Keratinocyte (primary cell): Measurements from ENCODE around the gene STK32B. TPM values are rescaled to one million over a fixed set of nuclear protein-coding genes. Genes with fewer than 3 reads are reported as not detected.

Source experiments
- DNase-seq: peaks from one replicate; pipeline ENCODE4 v3.0.0-alpha.2; 2011; ENCODE audit warnings: low read depth, missing footprints, low spot score
- FAIRE-seq: peaks from 2 replicates; lab custom pipeline; 2011; peaks lifted over from hg19 to GRCh38; lab: Jason Lieb, UNC
- H2AFZ ChIP-seq: 2 replicates; pipeline ENCODE4 v1.6.0; 2012; ENCODE audit warnings: low read length, control low read depth, inconsistent platforms; ENCODE audit not compliant: control insufficient read depth
- H3K27ac ChIP-seq: 2 replicates; pipeline ENCODE4 v1.5.1; 2011; ENCODE audit warnings: low read length; ENCODE audit not compliant: control insufficient read depth, insufficient read depth
- H3K27me3 ChIP-seq: 3 replicates; pipeline ENCODE4 v1.6.0; 2011; ENCODE audit warnings: low read length; ENCODE audit not compliant: control insufficient read depth, insufficient read depth; ENCODE audit errors: extremely low read depth
- H3K36me3 ChIP-seq, 2 experiments: 2 replicates in 1 of 2; 3 replicates in 1 of 2; pipeline ENCODE4 v1.5.1; 2011; ENCODE audit warnings: low read length in 2 of 2, mild to moderate bottlenecking in 1 of 2; ENCODE audit not compliant: control insufficient read depth in 2 of 2, insufficient read depth in 2 of 2; ENCODE audit errors: extremely low read depth in 1 of 2
- H3K4me1 ChIP-seq: 3 replicates; pipeline ENCODE4 v1.5.1; 2011; ENCODE audit warnings: low read length; ENCODE audit not compliant: control insufficient read depth, insufficient read depth; ENCODE audit errors: extremely low read depth
- H3K4me2 ChIP-seq: 3 replicates; pipeline ENCODE4 v1.6.0; 2011; ENCODE audit warnings: low read depth, low read length; ENCODE audit not compliant: control insufficient read depth, insufficient read depth; ENCODE audit errors: extremely low read depth
- H3K4me3 ChIP-seq, 3 experiments: fragments of 200-600 bp in 1 of 3; sonication (generic) in 1 of 3; 2 replicates in 2 of 3; 3 replicates in 1 of 3; pipeline ENCODE4 v1.5.1; 2011 to 2016; ENCODE audit warnings: low read length in 3 of 3, mild to moderate bottlenecking in 3 of 3, control low read depth in 2 of 3, inconsistent platforms in 1 of 3, low read depth in 1 of 3, mixed read lengths in 1 of 3, mixed run types in 1 of 3, moderate library complexity in 1 of 3; ENCODE audit not compliant: control insufficient read depth in 2 of 3, insufficient read depth in 2 of 3; ENCODE audit errors: extremely low read depth in 1 of 3
- H3K79me2 ChIP-seq: 2 replicates; pipeline ENCODE4 v1.6.0; 2012; ENCODE audit warnings: low read length; ENCODE audit not compliant: control insufficient read depth, insufficient read depth
- H3K9ac ChIP-seq: 3 replicates; pipeline ENCODE4 v1.6.0; 2011; ENCODE audit warnings: low read length; ENCODE audit not compliant: control insufficient read depth, insufficient read depth; ENCODE audit errors: extremely low read depth
- H3K9me1 ChIP-seq: 3 replicates; pipeline ENCODE4 v1.6.0; 2011; ENCODE audit warnings: low read length; ENCODE audit not compliant: control insufficient read depth, insufficient read depth; ENCODE audit errors: extremely low read depth
- H3K9me3 ChIP-seq: 2 replicates; pipeline ENCODE4 v1.5.1; 2012; ENCODE audit warnings: low read depth, low read length; ENCODE audit not compliant: control insufficient read depth
- H4K20me1 ChIP-seq: 3 replicates; pipeline ENCODE4 v1.6.0; 2011; ENCODE audit warnings: low read length; ENCODE audit not compliant: control insufficient read depth, insufficient read depth; ENCODE audit errors: extremely low read depth
- CTCF ChIP-seq, 3 experiments: IDR thresholded peaks in 1 of 3; conservative IDR thresholded peaks in 1 of 3; optimal IDR thresholded peaks in 1 of 3; 2 replicates in 2 of 3; 3 replicates in 1 of 3; pipeline versions ENCODE3 to v1.5.1; 2011; ENCODE audit warnings: low read length in 3 of 3, mild to moderate bottlenecking in 3 of 3, moderate library complexity in 2 of 3, control low read depth in 1 of 3, inconsistent platforms in 1 of 3; ENCODE audit not compliant: insufficient read depth in 2 of 3; ENCODE audit errors: extremely low read depth in 1 of 3
- EZH2 ChIP-seq: IDR thresholded peaks from one replicate; pipeline ENCODE4 v1.6.1; 2012; ENCODE audit warnings: inconsistent platforms, mild to moderate bottlenecking, low read length, moderate library complexity
- dilution Hi-C: fragments of 300-500 bp; cut with MboI; formaldehyde crosslinking; loops from one replicate; pipeline ENCODE4 v1.7.0; 2020; ENCODE audit warnings: low sequenced_read_pairs; ENCODE audit not compliant: extremely low pct_ligation_motif_present
- polyA plus RNA-seq, 5 experiments: library from polyadenylated mRNA; depleted of rRNA in 3 of 5; stranded (reverse) in 3 of 5; stranded (forward) in 1 of 5; unstranded in 1 of 5; fragments of >200 nt; gene quantifications; 1 replicate in 1 of 5; 2 replicates in 3 of 5; 3 replicates in 1 of 5; pipeline versions ENCODE4 v1.2.1 to v1.2.3, GENCODE V29; 2011 to 2012; ENCODE audit warnings: missing spikeins in 2 of 5, low read depth in 1 of 5, low replicate concordance in 1 of 5

Gene STK32B
- polyA plus RNA-seq, 1 donor (not counting 4 experiments of a cell fraction or from before 2014, with no cell fraction given) = 3.4 TPM

DNA sequence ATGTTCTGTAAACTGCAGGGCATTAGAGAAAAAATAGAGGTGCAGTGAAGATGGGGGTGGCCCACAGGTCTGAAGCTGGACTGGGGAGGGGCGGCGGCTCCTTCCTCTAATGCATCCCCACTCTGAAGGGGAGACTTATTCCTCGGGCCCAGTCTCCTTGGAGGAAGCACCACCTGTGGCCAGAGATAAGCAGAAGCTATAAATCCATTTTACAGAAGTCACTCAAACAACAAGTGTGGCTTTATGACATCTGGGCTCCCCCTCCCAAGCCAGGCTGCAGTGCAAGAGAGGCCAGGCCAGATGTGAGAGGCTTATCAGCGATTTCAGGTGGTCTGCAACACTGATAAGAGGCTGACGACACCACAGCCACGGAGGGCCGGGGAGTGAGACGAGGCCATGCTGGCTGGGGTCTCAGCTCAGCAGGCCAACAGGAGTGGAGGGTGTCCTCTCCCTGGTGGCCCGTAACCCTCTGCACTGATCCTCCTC is 47.9 kb upstream of the STK32B start:
- TF ChIP-seq CTCF (optimal IDR thresholded peaks at IDR 0.05 in 1 of 3, IDR thresholded peaks at IDR 0.05 in 1 of 3, conservative IDR thresholded peaks at IDR 0.05 in 1 of 3; ENCODE audit: extremely low read depth in 1 of 3, insufficient read depth in 2 of 3, low read length in 3 of 3) = no peak
- TF ChIP-seq EZH2 = no peak
- Histone ChIP-seq H3K36me3 (no peaks in the 10 kb centered on the region), H3K27me3 (peaks cover 10% of the 10 kb centered on the region), H3K79me2 (no peaks in the 10 kb centered on the region), H3K27ac (no peak overlapping the region), H4K20me1 (no peaks in the 10 kb centered on the region), H3K4me1 (no peaks in the 10 kb centered on the region), H3K9me3 (no peaks in the 10 kb centered on the region), H3K4me3 (no peak overlapping the region), H3K9me1 (no peaks in the 10 kb centered on the region), H2AFZ (no peak overlapping the region), H3K4me2 (no peak overlapping the region), H3K9ac (no peak overlapping the region)
- no peak for FAIRE-seq
- no peak for DNase-seq
- dilution Hi-C loops = no loop called here

GRCh38 chr4:5003918-5004317 is 47.4 kb upstream of the STK32B start:
- Histone ChIP-seq H3K4me1 (no peaks in the 10 kb centered on the region), H3K9me1 (no peaks in the 10 kb centered on the region), H2AFZ (no peak overlapping the region), H3K27me3 (peaks cover 10% of the 10 kb centered on the region), H3K36me3 (no peaks in the 10 kb centered on the region), H3K4me3 (no peak overlapping the region), H3K9ac (no peak overlapping the region), H4K20me1 (no peaks in the 10 kb centered on the region), H3K4me2 (no peak overlapping the region), H3K9me3 (no peaks in the 10 kb centered on the region), H3K79me2 (no peaks in the 10 kb centered on the region), H3K27ac (no peak overlapping the region)
- no peak for TF ChIP-seq CTCF (optimal IDR thresholded peaks at IDR 0.05 in 1 of 3, IDR thresholded peaks at IDR 0.05 in 1 of 3, conservative IDR thresholded peaks at IDR 0.05 in 1 of 3; ENCODE audit: extremely low read depth in 1 of 3, insufficient read depth in 2 of 3, low read length in 3 of 3)
- TF ChIP-seq EZH2 = no peak
- FAIRE-seq = no peak
- dilution Hi-C loops = no loop called here
- DNase-seq = no peak
